HEK293 (cell line): ENCODE measurements around the gene RYR2.
A peak's percentile ranks its signal among the peaks of the same experiment; 100 is the strongest.

Experiments
- CTCF ChIA-PET: fragments of 350-600 bp; formaldehyde crosslinking; extraction: SDS; loops from one replicate; lab custom pipeline; 2021; ENCODE audit warnings: antibody characterized with exemption; lab: Yijun Ruan, JAX
- POLR2A ChIA-PET: fragments of 300-600 bp; formaldehyde crosslinking; extraction: SDS; loops from one replicate; lab custom pipeline; 2020; ENCODE audit warnings: antibody characterized with exemption, inconsistent platforms; lab: Yijun Ruan, JAX
- H3K27ac ChIP-seq: fragments of 200-500 bp; sonication (Bioruptor generic); 2 replicates; pipeline ENCODE4 v1.5.1; 2014; ENCODE audit warnings: low read depth, low read length, control low read depth, inconsistent platforms; ENCODE audit errors: extremely low read depth
- H3K36me3 ChIP-seq, 2 experiments: fragments of 200-500 bp in 1 of 2; sonication (Bioruptor generic) in 1 of 2; 1 replicate in 1 of 2; 2 replicates in 1 of 2; pipeline ENCODE4 v1.5.1; 2014 to 2017; ENCODE audit warnings: inconsistent platforms in 2 of 2, low read length in 2 of 2; ENCODE audit not compliant: control insufficient read depth in 2 of 2, insufficient read depth in 1 of 2
- H3K4me1 ChIP-seq: fragments of 200-500 bp; sonication (Bioruptor generic); 2 replicates; pipeline ENCODE4 v1.5.1; 2014; ENCODE audit warnings: mild to moderate bottlenecking, low read length, inconsistent platforms; ENCODE audit not compliant: control insufficient read depth, insufficient read depth
- H3K4me3 ChIP-seq: 2 replicates; pipeline ENCODE4 v1.5.1; 2011; ENCODE audit warnings: low read depth, mild to moderate bottlenecking, control low read depth, low read length, moderate library complexity
- H3K9me3 ChIP-seq: fragments of 200-500 bp; sonication (Bioruptor generic); 2 replicates; pipeline ENCODE4 v1.5.1; 2014; ENCODE audit warnings: low read depth, low read length, inconsistent platforms; ENCODE audit not compliant: control insufficient read depth, insufficient read depth
- AEBP2 ChIP-seq: fragments of 450-650 bp; formaldehyde crosslinking; IDR thresholded peaks from 2 replicates; pipeline ENCODE4 v1.5.1; 2016; ENCODE audit warnings: missing biosample characterization, missing genetic modification characterization, borderline replicate concordance
- GFI1B ChIP-seq: fragments of 450-650 bp; formaldehyde crosslinking; IDR thresholded peaks from 2 replicates; pipeline ENCODE4 v1.5.1; 2016; ENCODE audit warnings: missing biosample characterization, missing genetic modification characterization
- GLI4 ChIP-seq: fragments of 450-650 bp; formaldehyde crosslinking; IDR thresholded peaks from 2 replicates; pipeline ENCODE4 v1.5.1; 2016; ENCODE audit warnings: missing biosample characterization, missing genetic modification characterization
- GLIS2 ChIP-seq: fragments of 450-650 bp; formaldehyde crosslinking; IDR thresholded peaks from 2 replicates; pipeline ENCODE4 v1.5.1; 2016; ENCODE audit warnings: missing biosample characterization, missing genetic modification characterization
- KLF8 ChIP-seq: fragments of 450-650 bp; formaldehyde crosslinking; IDR thresholded peaks from 2 replicates; pipeline ENCODE4 v1.5.1; 2016; ENCODE audit warnings: missing biosample characterization, missing genetic modification characterization
- OVOL3 ChIP-seq: fragments of 450-650 bp; formaldehyde crosslinking; IDR thresholded peaks from 2 replicates; pipeline ENCODE4 v1.5.1; 2016; ENCODE audit warnings: missing biosample characterization, missing genetic modification characterization
- SALL2 ChIP-seq: fragments of 450-650 bp; formaldehyde crosslinking; IDR thresholded peaks from 2 replicates; pipeline ENCODE4 v1.5.0; 2017; ENCODE audit warnings: missing biosample characterization, mild to moderate bottlenecking, missing genetic modification characterization, borderline replicate concordance
- YY1 ChIP-seq: fragments of 450-650 bp; formaldehyde crosslinking; IDR thresholded peaks from 2 replicates; pipeline ENCODE4 v1.5.1; 2018; ENCODE audit warnings: missing biosample characterization, missing genetic modification characterization
- ZBTB1 ChIP-seq: fragments of 450-650 bp; formaldehyde crosslinking; IDR thresholded peaks from 2 replicates; pipeline ENCODE4 v1.5.1; 2016; ENCODE audit warnings: missing biosample characterization, missing genetic modification characterization
- ZFP37 ChIP-seq: fragments of 450-650 bp; formaldehyde crosslinking; IDR thresholded peaks from 2 replicates; pipeline ENCODE4 v1.5.1; 2016; ENCODE audit warnings: missing biosample characterization, missing genetic modification characterization
- ZNF16 ChIP-seq: fragments of 450-650 bp; formaldehyde crosslinking; IDR thresholded peaks from 2 replicates; pipeline ENCODE4 v1.5.1; 2016; ENCODE audit warnings: low read depth, missing biosample characterization, missing genetic modification characterization
- ZNF175 ChIP-seq: fragments of 450-650 bp; formaldehyde crosslinking; IDR thresholded peaks from 2 replicates; pipeline ENCODE4 v1.5.1; 2016; ENCODE audit warnings: missing biosample characterization, missing genetic modification characterization
- ZNF18 ChIP-seq: fragments of 450-650 bp; formaldehyde crosslinking; IDR thresholded peaks from 2 replicates; pipeline ENCODE4 v1.5.1; 2016; ENCODE audit warnings: missing biosample characterization, missing genetic modification characterization
- ZNF335 ChIP-seq: fragments of 450-650 bp; formaldehyde crosslinking; conservative IDR thresholded peaks from 2 replicates; pipeline ENCODE4 v1.5.1; 2016; ENCODE audit warnings: missing biosample characterization, missing genetic modification characterization
- ZNF366 ChIP-seq: fragments of 450-650 bp; formaldehyde crosslinking; conservative IDR thresholded peaks from 2 replicates; pipeline ENCODE4 v1.5.1; 2016; ENCODE audit warnings: missing biosample characterization, missing genetic modification characterization
- ZNF433 ChIP-seq: fragments of 450-650 bp; formaldehyde crosslinking; IDR thresholded peaks from 2 replicates; pipeline ENCODE4 v1.5.1; 2016; ENCODE audit warnings: missing biosample characterization, missing genetic modification characterization, low read depth
- ZNF510 ChIP-seq: fragments of 450-650 bp; formaldehyde crosslinking; IDR thresholded peaks from 2 replicates; pipeline ENCODE4 v1.5.1; 2018; ENCODE audit warnings: mild to moderate bottlenecking, missing genetic modification characterization, missing biosample characterization; ENCODE audit not compliant: insufficient replicate concordance
- ZNF558 ChIP-seq: fragments of 450-650 bp; formaldehyde crosslinking; IDR thresholded peaks from 2 replicates; pipeline ENCODE4 v1.5.1; 2016; ENCODE audit warnings: missing biosample characterization, missing genetic modification characterization
- ZNF560 ChIP-seq: fragments of 450-650 bp; formaldehyde crosslinking; IDR thresholded peaks from 2 replicates; pipeline ENCODE4 v1.5.1; 2017; ENCODE audit warnings: missing biosample characterization, missing genetic modification characterization, borderline replicate concordance
- ZNF580 ChIP-seq: fragments of 450-650 bp; formaldehyde crosslinking; IDR thresholded peaks from 2 replicates; pipeline ENCODE4 v1.5.1; 2016; ENCODE audit warnings: missing biosample characterization, missing genetic modification characterization
- ZNF610 ChIP-seq: fragments of 450-650 bp; formaldehyde crosslinking; IDR thresholded peaks from 2 replicates; pipeline ENCODE4 v1.5.1; 2016; ENCODE audit warnings: missing biosample characterization, missing genetic modification characterization, borderline replicate concordance
- ZNF791 ChIP-seq: fragments of 450-650 bp; formaldehyde crosslinking; IDR thresholded peaks from 2 replicates; pipeline ENCODE4 v1.5.1; 2016; ENCODE audit warnings: missing biosample characterization, missing genetic modification characterization
- TF ChIP-seq, protein P1 (sequence below): fragments of 450-650 bp; IDR thresholded peaks from 2 replicates; pipeline ENCODE4 v1.5.1; 2018; ENCODE audit warnings: missing biosample characterization, mild to moderate bottlenecking, missing genetic modification characterization
- TF ChIP-seq, protein P2 (sequence below): fragments of 450-650 bp; formaldehyde crosslinking; IDR thresholded peaks from 2 replicates; pipeline ENCODE4 v1.5.1; 2016; ENCODE audit warnings: missing biosample characterization, missing genetic modification characterization
- TF ChIP-seq, protein P3 (sequence below): fragments of 450-650 bp; formaldehyde crosslinking; IDR thresholded peaks from 2 replicates; pipeline ENCODE4 v1.5.0; 2017; ENCODE audit warnings: missing biosample characterization, missing genetic modification characterization, borderline replicate concordance

RYR2 gene

GRCh38 chr1:236997882-236998281 is 44.1 kb upstream of the RYR2 start (continued):
- TF ChIP-seq GLIS2 (no peak), ZNF335 (tag by site-specific recombination) (peak; percentile 83), SALL2 (tag by site-specific recombination) (no peak)
- TF ChIP-seq, protein P1, sequence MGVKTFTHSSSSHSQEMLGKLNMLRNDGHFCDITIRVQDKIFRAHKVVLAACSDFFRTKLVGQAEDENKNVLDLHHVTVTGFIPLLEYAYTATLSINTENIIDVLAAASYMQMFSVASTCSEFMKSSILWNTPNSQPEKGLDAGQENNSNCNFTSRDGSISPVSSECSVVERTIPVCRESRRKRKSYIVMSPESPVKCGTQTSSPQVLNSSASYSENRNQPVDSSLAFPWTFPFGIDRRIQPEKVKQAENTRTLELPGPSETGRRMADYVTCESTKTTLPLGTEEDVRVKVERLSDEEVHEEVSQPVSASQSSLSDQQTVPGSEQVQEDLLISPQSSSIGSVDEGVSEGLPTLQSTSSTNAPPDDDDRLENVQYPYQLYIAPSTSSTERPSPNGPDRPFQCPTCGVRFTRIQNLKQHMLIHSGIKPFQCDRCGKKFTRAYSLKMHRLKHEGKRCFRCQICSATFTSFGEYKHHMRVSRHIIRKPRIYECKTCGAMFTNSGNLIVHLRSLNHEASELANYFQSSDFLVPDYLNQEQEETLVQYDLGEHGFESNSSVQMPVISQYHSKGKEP (tag by site-specific recombination): no peak
- TF ChIP-seq, all 188 proteins: peak for 4

DNA sequence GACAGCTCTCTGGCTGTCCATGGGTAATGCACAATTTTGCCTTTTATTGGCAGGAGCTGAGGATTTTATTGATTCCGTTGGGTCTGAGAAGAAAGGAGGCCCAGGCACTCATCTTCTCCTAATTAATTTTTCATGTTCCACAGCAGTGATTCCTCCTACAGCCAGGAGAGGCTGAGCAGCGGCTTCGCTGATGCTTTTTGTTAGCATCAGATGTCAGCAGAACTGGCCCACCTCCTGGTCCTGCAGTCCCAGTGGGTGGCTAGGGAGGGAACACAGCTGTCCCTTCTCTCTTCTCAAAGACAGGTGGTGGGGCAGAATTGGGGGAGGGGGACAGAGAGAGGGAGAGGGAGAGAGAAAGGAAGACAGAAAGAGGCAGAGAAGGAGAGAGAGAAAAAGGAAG is 43.4 kb upstream of the RYR2 start:
- Histone ChIP-seq H3K4me3 (no peak overlapping the region), H3K4me1 (no peaks in the 10 kb centered on the region), H3K9me3 (no peaks in the 10 kb centered on the region), H3K36me3 (no peaks in the 10 kb centered on the region), H3K27ac (no peak overlapping the region)
- TF ChIP-seq ZNF610 (no peak), ZNF366 (tag by site-specific recombination) (0 out of 2 replicates have a peak, but pooled peaks have one; percentile 22)
- TF ChIP-seq, protein P2, sequence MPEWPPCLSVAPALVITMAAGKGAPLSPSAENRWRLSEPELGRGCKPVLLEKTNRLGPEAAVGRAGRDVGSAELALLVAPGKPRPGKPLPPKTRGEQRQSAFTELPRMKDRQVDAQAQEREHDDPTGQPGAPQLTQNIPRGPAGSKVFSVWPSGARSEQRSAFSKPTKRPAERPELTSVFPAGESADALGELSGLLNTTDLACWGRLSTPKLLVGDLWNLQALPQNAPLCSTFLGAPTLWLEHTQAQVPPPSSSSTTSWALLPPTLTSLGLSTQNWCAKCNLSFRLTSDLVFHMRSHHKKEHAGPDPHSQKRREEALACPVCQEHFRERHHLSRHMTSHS (tag by site-specific recombination): no peak
- ChIA-PET CTCF (interaction anchor here (0.7 kb wide), 1 partner anchor 12 kb away, joined by 4 read pairs; no protein-coding TSS in a partner anchor), POLR2A (no interaction called here)

DNA sequence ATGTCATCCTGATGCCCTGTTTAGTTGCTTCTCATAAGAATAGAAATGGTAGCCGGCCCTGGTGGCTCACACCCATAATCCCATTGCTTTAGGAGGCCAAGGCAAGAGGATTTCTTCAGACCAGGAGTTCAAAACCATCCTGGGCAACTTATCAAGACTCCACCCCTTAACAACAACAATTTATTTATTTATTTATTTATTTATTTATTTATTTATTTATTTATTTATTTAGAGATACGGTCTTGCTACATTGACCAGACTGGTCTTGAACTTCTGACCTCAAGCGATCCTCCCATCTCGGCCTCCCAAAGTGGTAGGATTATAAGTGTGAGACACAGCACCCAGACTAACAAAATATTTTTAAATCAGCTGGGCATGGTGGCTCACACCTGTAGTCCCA is 41.8 kb upstream of the RYR2 start:
- ChIA-PET CTCF (interaction anchor here (0.5 to 1.1 kb wide), 2 partner anchors 49 to 387 kb away, joined by 3 read pairs; no protein-coding TSS in a partner anchor), POLR2A (no interaction called here)
- no peaks in the 10 kb centered on the region for H3K36me3 ChIP-seq
- no peak overlapping the region for H3K4me3 ChIP-seq
- H3K9me3 ChIP-seq: no peaks in the 10 kb centered on the region
- H3K27ac ChIP-seq: no peak overlapping the region
- H3K4me1 ChIP-seq: no peaks in the 10 kb centered on the region
- TF ChIP-seq ZNF558 (tag by site-specific recombination) (peak; percentile 86), ZNF16 (tag by site-specific recombination) (peak; percentile 24; the same call in 1 of the 2 replicates), KLF8 (tag by site-specific recombination) (no peak), ZNF510 (tag by site-specific recombination) (peak; percentile 94), ZNF175 (no peak), GFI1B (peak; percentile 65; the same call in 1 of the 2 replicates), GLI4 (no peak), ZBTB1 (tag by site-specific recombination) (peak; percentile 84; the same call in 1 of the 2 replicates), ZNF433 (tag by site-specific recombination) (peak; percentile 95), ZFP37 (peak; percentile 68; the same call in 1 of the 2 replicates), ZNF791 (peak; percentile 80), ZNF580 (peak; percentile 76; the same call in 1 of the 2 replicates), OVOL3 (tag by site-specific recombination) (peak; percentile 74; the same call in 1 of the 2 replicates), YY1 (tag by site-specific recombination) (no peak), AEBP2 (tag by site-specific recombination) (peak; percentile 66; the same call in 1 of the 2 replicates), ZNF18 (tag by site-specific recombination) (0 out of 2 replicates have a peak, but pooled peaks have one; percentile 47), ZNF560 (tag by site-specific recombination) (peak; percentile 94)
- TF ChIP-seq, protein P3, sequence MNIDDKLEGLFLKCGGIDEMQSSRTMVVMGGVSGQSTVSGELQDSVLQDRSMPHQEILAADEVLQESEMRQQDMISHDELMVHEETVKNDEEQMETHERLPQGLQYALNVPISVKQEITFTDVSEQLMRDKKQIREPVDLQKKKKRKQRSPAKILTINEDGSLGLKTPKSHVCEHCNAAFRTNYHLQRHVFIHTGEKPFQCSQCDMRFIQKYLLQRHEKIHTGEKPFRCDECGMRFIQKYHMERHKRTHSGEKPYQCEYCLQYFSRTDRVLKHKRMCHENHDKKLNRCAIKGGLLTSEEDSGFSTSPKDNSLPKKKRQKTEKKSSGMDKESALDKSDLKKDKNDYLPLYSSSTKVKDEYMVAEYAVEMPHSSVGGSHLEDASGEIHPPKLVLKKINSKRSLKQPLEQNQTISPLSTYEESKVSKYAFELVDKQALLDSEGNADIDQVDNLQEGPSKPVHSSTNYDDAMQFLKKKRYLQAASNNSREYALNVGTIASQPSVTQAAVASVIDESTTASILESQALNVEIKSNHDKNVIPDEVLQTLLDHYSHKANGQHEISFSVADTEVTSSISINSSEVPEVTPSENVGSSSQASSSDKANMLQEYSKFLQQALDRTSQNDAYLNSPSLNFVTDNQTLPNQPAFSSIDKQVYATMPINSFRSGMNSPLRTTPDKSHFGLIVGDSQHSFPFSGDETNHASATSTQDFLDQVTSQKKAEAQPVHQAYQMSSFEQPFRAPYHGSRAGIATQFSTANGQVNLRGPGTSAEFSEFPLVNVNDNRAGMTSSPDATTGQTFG (tag by site-specific recombination): no peak
